Astrocyte of the hippocampus (primary cell): ENCODE measurements around the gene PPTC7.
"Not testable (repeated sequence)": the region's sequence is repeated elsewhere in the genome, so short reads cannot be mapped to it uniquely, and the experiment has no call there.

ENCODE experiments used
- DNase-seq: peaks from one replicate; pipeline ENCODE4 v3.0.0; 2011; ENCODE audit warnings: low read depth, low spot score

PPTC7 gene

DNA sequence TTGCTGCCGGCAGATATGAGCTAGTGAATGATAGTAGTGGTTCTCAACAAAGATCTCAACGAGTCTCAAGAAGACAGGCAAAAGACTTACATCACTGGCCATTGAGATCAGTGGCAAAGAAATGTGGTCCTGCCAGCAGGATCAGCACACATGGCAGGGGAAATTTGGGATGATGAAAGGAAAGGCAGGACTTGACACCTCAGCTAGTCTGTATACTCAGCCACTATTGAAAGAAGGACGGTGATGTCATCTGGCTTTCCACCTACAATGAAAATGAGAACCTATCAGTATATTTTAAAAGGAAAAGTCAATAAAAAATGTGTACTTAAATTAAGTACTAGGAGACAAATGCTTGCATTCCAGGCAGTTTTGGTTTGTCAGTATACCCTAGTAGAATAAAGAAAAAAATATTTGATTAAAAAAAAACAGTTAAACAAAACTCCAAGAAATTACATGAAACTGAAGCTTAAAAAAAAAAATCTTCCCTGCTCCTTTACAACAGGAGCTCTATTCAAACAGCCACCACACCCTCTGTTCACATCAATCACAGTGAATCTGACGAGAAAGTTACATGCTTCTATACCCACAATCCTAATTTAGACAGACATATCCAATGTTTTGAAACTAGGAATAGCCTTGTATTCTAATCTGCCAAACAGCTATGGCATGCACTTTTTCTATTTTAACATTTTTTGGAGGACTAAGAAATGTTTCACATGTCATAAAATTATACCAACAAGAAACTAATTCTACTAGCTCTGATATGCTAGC, 46.1 kb downstream of the PPTC7 start:
- no peak for DNase-seq

DNA sequence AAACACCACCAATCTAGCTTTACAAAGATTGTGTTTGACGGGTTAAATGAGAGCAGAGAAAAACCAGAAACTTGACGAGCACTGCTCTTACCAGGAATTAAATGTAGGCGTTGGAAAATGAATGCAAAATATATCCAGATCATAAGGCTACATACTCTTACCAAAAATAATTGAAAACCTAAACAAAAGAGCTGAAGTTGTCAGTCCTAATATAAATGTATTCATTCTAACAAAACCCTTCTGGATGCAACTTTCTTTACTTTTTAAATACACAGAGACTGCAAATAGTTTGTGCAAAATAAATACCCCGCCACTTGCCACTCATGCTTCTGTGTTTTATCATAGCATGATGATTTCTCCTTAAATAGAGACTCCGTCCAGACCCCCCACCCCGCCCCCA, 48.3 kb downstream of the PPTC7 start:
- no peak for DNase-seq

DNA sequence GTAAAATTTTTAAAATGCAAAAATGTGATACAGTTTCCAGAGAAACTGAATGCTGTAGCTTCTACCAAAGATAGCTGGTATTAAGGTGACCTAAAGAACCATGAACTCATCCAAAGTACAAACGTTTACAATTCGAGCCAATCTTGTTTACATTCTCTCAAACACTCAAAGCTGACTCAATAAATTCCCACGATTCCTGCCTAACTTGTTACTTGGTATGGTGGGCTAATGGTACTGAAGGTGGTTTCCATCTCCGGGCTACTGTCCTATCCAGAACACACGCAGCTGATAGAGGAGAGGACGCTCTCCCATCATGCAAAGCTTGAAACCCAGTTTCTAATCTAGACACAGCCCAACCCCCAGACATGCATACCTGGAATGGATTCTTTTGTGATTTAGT, 49.5 kb downstream of the PPTC7 start:
- DNase-seq, result peak; percentile 19

DNA sequence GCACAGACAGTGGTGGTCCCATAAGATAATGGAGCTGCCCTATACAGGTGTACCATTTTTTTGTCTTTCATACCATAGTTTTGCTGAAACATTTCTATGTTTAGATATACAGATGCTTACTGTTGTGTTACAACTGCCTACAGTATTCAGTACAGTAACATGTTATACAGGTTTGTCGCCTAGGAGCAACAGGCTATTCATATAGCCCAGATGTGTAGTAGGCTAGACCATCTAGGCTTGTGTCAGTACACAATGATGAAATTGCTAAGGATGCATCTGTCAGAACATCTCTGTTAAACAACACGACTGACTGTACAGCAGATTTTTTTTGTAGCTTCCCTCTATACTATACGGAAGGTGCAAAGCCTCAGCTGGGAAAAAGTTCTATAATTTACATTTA, 50.5 kb downstream of the PPTC7 start:
- DNase-seq, result no peak

DNA sequence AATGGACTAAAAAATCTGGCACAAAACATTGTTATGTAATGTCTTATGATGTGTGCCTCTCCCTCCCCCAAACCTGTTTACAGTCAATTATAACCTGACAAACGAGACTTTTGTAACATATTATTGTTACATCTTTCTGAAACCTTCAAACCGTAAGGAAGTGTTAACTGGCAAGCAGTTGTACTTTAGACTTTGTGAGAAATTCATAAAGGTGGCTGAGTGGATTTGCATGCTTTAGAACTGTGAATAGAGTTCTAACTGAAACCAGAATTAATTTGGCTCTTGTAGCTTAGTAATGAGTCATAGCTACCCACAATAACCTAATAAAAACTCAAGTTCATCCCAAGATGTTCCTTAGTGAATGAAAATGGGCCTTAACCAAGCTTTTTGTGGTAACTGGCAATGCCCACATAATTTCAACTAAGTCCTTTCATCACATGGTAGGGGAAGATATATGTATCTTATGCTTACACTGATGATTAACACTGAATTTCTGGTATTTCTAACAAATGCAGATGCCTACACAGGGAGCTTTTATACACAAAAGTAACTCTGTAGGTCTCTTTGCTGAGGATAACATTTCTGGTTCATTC, 51.3 kb downstream of the PPTC7 start:
- peak; percentile 74 for DNase-seq

DNA sequence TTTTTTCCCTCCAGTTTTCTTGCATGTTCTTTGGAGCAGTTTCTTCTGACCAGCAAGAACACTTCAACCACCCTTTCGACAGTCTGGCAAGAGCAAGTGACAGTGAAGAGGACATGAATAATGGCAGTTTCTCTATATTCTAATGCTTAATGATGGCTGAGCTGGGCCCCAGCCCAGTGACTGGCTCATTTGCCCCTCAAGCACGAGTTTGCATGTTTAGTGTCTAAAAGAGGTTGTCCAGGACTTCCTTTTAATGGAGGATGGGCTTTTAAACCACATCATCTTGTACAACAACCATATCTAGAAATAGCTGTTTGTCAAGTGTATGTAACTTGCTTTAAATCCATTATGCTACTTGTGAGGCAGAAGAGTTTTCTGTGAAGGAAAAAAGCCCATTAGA, 52.6 kb downstream of the PPTC7 start:
- no peak for DNase-seq

DNA sequence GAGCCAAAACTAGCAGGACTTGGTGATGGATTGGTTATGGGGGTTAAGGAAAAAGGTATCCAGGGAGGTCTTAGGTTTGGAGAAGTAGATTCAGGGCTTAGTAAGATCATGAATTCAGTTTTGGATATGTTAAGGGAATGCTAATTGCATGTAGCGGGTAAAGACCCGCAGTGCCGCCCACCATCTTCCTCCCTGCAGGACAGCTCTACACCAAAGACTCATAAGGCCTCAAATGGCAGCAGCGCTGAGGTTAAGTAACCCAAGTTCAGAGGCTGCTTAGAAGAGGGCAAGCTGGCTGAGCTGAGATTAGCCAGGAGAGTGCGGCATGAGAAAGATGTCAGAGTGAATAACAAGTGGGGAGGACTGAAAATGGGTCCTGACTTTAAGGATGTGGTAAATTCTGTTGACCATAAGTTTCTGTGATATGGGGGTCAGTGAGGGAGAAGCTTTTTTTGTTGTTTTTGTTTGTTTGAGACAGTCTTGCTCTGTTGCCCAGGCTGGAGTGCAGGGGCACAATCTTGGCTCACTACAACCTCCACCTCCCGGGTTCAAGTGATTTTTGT, 54.8 kb downstream of the PPTC7 start:
- DNase-seq, result no peak

DNA sequence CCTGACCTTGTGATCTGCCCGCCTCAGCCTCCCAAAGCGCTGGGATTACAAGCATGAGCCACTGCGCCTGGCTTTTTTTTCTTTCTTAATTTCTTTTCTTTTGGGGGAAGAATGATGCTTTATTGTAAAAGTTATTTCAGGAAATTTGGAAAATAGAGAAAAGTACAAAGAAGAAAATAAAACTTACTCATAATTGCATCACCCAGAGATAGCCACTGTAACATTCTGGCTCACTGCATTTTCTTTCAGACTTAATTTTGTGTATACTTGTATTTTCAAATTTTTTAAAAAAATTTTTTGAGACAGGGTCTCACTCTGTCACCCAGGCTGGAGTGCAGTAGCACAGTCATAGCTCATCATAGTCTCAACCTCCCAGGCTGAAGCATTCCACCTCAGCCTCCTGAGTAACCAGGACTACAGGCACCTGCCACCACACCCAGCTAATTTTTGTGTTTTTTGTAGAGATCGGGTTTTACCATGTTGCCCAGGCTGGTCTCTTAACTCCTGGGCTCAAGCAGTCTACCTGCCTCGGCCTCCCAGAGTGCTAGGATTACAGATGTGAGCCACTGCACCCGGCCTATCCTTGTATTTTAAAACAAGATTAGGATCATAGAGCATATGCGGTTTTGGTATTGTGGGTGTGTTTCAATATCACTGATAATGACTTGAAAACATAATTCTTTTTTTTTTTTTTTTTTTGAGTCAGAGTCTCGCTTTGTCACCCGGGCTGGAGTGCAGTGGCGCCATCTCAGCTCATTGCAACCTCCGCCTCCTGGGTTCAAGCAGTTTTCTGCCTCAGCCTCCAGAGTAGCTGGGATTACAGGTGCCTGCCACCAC, 62.0 kb downstream of the PPTC7 start:
- DNase-seq, result not testable (repeated sequence)

DNA sequence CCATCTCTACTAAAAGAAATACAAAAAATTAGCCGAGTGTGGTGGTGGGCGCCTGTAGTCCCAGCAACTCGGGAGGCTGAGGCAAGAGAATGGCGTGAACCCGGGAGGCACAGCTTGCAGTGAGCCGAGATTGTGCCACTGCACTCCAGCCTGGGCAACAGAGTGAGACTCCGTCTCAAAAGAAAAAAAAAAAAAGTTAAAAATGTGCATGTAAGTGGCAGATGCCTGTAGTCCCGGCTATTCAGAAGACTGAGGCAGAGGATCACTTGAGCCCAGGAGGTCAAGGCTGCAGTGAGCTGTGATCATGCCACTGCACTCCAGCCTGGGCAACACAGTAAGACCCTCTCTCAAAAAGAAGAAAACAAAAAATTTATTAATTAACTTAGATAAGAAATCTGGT, 65.1 kb downstream of the PPTC7 start:
- not testable (repeated sequence) for DNase-seq

DNA sequence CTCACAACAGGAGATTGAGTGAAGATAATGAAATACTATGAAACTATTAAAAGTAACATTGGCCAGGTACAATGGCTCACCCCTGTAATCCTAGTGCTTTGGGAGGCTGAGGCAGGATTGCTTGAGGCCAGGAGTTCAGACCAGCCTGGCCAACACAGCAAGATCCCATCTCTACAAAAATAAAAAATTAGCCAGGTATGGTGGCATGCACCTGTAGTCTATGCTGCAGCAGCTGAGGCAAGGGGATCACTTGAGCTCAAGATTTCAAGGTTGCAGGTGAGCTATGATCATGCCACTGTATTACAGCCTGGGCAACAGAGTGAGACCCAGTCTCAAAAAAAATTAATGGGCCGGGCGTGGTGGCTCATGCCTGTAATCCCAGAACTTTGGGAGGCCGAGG, 66.1 kb downstream of the PPTC7 start:
- DNase-seq, result no peak

DNA sequence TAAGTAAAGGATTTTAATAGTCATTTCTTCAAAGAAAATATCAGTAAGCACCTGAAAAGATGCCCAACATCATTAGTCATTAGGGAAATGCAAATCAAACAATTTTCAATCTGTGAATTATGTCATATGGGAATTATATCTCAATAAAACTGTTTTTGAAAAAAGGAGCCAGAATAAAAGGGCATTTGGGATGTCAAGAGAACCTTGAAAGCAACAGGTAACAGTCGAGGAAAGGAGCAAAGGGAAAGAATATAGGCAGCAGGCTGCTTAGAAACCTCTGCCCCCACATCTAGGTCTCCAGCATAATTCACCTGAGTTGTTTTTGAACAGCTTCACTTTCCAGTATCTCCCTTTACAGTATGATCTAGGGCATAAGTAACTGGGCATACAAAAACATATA, 68.8 kb downstream of the PPTC7 start:
- no peak for DNase-seq

DNA sequence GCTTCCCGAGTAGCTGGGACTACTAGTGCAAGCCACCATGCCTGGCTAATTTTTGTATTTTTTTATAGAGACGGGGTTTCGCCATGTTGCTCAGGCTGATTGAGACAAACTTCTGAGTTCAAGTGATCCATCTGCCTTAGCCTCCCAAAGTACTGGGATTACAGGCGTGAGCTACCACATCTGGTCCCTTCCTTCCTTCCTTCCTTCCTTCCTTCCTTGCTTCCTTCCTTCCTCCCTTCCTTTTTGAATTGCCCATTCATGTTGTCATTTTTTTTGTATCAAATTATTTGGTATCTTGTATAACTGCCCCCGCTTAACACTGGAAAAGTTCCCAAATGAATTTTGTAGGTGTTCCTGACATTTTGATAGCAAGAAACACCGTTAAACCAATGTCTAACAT, 69.3 kb downstream of the PPTC7 start:
- no peak for DNase-seq

DNA sequence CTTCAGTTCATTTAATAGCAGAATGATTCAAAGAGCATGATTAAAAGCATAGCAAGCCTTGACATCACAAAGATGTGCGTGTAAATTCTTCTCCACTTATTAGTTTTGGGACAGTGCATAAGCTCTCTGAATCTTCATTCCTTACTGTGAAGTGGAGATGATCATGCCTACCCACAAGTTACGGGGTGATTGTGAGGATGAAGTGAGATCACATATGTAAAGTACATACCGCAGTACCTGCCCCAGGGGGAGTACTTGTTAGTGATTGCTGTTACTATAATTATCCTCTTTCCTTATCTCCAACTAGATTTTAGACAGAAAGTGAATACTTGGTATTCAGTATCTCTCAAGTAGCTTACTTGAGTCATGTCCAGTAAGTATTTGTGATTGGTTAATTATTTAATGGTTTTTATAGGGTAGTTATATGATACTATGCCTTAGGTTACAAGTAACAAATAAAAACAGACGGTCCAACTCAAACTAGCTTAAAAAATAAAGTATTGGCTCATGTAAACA, 75.0 kb downstream of the PPTC7 start:
- DNase-seq, result no peak

DNA sequence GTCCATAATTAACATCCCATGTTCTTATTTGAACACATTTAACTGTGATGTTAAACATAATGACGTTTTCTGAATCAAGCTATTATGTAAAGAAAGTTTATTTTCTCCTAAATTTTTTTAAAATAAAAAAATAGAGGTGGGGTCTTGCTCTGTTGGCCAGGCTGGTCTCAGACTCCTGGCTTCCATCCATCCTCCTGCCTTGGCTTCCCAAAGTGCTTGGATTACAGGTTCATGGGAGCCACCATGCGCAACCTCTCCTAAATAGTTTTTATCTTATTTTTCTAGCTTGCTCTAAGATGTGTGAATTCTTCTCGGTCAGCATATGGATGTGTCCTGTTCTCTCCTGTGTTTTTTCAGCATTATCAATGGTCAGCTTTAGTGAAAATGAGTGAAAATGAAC, 77.8 kb downstream of the PPTC7 start:
- DNase-seq, result no peak

DNA sequence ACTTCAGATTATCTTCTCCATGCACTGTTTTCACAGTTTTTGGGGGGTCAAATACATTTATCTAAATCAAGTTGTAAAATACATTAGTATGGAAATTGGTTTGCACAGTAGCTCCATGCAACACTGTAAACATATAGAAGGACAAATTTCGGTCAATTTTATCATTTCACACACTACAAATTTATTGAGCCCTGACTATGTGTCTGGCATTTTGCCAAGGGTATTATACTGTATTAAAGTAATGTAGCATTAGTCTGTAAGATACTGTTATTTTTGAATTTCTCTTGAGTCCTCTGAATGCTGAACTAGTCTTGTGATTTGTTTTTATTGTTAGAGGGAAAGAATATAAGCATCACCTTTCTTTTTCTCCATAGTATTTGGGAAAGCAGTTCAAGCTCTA, 79.7 kb downstream of the PPTC7 start:
- no peak for DNase-seq

DNA sequence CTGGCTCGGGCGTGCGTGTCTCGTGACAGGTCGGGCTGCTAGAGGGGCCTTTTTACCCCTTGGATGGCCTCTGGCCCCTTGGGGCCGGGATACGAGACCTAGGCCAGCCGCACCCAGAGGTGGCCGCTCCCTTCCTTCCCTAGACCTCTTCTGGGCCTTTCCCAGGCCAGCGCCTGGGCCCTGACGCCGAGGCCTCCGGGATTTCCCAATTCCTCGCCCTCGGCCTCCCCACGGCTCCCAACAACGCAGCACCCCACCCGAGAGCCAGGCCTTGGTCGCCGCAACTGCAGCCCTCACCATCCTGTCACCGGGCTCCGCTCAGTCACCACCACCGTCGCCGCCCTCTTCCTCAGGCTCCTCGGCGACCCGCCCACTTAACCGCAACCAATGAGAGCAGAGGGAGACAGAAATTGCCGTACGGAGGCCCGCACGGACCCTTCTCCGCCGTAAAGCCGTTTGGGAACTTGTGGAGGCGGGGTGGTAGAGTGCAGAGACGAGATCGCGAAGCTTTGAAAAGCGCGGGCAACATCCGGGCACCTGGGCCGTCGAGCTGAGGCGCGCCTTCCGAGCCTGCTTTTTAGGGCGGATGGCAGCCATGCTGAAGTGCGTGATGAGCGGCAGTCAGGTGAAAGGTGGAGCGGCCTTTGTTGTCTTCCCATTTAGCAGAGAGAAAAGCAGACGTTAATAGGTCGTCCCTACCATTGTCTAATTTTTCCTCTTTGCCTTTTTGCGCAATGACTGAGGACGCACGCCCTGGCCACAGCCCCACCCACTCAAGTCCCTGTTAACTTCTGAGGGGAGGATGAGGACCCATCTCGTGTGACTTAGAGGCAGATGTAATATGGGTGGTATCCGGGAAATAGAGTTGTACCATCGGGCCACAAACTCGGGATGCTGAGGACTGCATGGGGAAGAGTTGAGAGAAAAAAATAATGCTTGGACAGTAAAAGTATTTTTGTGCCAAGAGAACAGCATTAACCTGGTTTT, 81.1 kb downstream of the PPTC7 start, which contains the start of the genes RAD9B and VPS29:
Gene RAD9B (plus strand): TSS at position 580 of the 987 bp plus-strand sequence. CDS start 7 bp downstream, at position 587.
Gene VPS29 (minus strand): TSS at position 360 of the 987 bp plus-strand sequence. CDS start 60 bp downstream, at position 300.
- peak; percentile 99 for DNase-seq

DNA sequence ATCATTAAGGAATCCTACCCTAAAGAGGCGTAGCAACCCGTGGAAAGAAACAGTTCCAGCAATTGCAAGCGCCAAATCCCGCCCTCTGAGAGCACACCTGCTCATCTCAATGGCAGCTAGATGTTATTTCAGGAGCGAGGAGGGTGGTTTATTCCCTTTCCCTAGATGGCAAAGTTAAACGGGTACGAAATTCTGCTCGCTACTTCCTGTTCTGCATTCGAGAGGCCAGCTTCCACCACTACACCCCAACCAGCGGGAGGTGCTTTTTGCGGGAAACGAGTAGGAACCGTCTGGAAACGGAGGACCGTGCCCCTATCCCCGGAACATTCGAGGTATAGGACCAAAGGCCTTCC, 81.7 kb downstream of the PPTC7 start:
- peak; percentile 68 for DNase-seq

DNA sequence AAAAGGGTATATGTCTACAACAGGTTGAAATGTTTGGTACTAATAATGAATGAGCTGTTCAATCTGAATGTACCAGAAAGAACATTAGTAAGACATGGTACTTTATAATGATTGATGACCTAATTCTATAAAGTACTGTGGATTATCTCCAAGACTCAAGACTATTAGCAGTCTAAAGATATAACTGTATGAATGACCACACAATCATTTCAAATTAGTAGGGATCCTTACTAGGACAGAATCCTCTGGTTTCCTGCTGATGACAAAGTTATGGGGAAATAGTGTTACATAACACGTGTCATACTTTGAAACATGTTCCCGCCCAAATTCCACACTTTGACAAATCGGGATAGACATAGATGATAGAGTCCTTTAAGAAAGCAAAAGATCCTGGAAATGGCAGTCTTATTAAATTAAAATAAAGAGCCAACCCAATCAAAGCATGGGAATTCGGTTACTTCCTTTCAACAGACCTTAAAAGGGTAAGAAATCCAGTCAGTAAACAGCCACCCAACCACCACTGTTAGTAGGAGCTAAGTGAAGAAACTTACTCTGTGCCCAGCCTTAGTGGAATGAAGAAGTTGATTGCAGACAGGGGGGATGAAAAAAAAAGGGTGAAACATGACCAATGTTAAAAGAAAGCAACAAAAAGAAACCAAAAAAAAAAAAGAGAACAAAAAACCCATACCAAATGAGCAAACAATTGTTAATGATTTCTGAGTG, 84.0 kb downstream of the PPTC7 start:
- DNase-seq, result peak; percentile 9
